ENCODE measurements around the gene QSOX2. TPM values are rescaled to one million over a fixed set of nuclear protein-coding genes. Genes with fewer than 3 reads are reported as not detected.

QSOX2 gene
- total RNA-seq, 1 donor from 2014 or later, result 24.9 TPM

DNA sequence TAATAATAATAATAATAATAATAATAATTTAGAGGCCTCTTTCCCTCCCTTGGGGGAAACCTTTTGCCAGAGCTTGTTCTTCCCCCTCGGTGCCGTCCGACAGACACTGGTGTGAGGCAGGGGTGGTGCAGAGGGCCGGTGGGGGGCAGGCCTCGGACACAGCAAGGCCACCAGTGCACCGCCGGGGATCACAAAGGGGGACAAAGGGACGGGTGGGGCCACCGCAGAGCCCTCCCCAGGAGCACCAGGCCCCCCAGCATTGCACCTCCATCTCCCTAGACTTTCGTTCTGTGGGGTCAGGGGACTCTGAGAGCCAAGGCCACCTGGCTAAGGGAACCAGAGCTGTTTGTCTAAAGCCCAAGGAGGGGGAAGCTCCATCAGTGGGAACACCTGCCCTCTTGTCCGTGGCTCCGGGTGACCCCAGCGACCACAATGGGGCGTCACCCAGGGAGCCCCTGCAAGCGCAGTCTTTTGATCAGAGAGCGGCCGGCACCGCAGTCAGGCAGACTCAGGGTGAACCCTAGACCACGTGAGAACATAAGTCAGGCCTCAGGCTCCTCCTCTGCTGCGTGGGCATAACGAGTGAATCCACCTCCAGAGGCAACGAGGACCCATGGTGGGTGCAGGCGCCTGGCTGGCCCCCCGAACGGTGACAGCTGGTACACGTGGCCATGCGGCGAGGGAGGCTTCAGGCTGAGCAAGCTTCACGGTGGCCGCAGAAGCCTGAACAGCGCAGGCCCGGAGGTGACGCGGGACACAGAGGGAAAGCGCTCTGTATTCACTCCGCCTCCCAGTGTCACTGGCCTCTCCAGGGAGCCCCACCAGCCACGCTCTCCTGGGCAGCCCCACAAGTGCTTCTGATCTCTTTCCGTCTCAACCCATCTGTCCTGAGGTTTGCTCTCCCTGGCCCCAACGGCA lies 12.0 kb upstream of the QSOX2 start:
- Mint-ChIP-seq H3K4me1 (ENCODE audit: low read depth) (no peaks in the 10 kb centered on the region), H3K36me3 (ENCODE audit: low read depth) (no peaks in the 10 kb centered on the region), H3K27ac (no peak overlapping the region), H3K4me3 (ENCODE audit: low read depth) (no peak overlapping the region), H3K27me3 (ENCODE audit: low read depth) (no peaks in the 10 kb centered on the region), H3K9me3 (no peaks in the 10 kb centered on the region)
- intact Hi-C loops (cut with micrococcal nuclease), result no loop called here
- no peak for DNase-seq (ENCODE audit: low spot score)

- no peak for DNase-seq (ENCODE audit: low spot score)
These were observed 10.6 kb upstream of the QSOX2 start for GRCh38 chr9:136255896-136256890.

DNA sequence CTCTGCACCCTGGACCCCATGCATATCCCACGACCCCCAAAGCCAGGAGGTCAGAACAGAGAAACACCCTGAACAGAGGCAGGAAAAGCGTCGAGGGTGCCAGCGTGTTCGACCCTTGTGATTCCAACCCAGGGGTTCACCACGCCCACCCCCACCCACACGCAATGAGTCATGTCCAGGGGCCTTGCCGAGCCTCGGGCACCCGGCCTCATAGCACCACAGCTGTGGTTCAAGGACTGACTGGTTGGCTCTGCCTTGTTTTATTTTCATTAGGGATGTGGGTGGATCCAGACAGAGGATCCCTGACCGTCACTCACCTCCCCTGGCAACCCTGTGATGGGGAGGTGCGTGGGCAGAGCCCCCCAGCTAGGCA lies 9.5 kb upstream of the QSOX2 start:
- intact Hi-C loops (cut with micrococcal nuclease), result no loop called here
- DNase-seq (ENCODE audit: low spot score), result no peak

More at GRCh38 chr9:136255896-136256890, 10.6 kb upstream of the QSOX2 start:
- no peaks in the 10 kb centered on the region for H3K4me1 Mint-ChIP-seq (ENCODE audit: low read depth)
- H3K27me3 Mint-ChIP-seq (ENCODE audit: low read depth), result no peaks in the 10 kb centered on the region
- intact Hi-C loops (cut with micrococcal nuclease), result no loop called here
- no peak overlapping the region for H3K4me3 Mint-ChIP-seq (ENCODE audit: low read depth)
- no peaks in the 10 kb centered on the region for H3K9me3 Mint-ChIP-seq
- H3K27ac Mint-ChIP-seq, result no peak overlapping the region
- no peaks in the 10 kb centered on the region for H3K36me3 Mint-ChIP-seq (ENCODE audit: low read depth)

DNA sequence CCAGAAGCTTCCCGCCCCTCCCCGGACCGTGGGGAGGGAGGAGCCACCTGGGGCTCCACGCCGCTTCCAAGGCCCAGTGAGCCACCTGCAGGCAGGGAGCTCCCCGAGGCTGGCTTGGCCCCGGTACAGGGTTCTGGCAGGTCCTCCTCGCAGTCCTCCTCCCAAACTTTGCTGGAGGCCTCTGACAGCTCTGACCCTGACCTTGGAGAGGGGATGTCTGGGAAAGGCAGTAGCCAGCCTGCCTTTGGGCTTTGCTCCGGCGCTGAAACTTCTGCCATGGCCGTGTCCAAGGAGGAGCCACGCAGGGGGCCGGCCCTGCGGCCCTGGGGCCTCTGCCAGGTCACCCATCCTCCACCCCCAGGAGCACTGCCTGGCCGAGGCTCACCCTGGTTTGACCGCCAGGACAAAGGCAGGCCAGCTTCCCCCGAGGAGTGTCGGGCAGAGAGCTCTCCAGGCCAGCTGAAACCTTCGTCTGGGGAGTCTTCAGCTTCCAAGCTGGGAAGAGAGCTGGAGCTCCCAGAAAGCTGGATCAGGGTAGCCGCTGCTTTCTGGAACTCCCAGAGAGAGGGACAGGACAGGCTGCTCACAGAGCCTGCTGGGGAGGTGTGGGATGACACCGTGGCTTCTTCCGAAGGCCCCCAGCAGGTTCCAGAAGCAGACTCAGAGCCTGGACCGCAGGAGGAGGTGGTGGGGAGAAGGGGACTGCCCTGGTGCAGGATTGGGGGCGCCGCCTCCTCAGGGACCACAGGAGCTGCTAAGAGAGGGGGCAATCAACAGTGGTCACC lies 9.0 kb upstream of the QSOX2 start:
- Mint-ChIP-seq H3K9me3 (no peaks in the 10 kb centered on the region), H3K27me3 (ENCODE audit: low read depth) (no peaks in the 10 kb centered on the region), H3K4me1 (ENCODE audit: low read depth) (no peaks in the 10 kb centered on the region), H3K4me3 (ENCODE audit: low read depth) (no peak overlapping the region), H3K36me3 (ENCODE audit: low read depth) (no peaks in the 10 kb centered on the region), H3K27ac (no peak overlapping the region)
- DNase-seq (ENCODE audit: low spot score), result no peak
- intact Hi-C loops (cut with micrococcal nuclease), result no loop called here

More for the DNA sequence above, 9.5 kb upstream of the QSOX2 start:
- Mint-ChIP-seq H3K4me3 (ENCODE audit: low read depth) (no peak overlapping the region), H3K9me3 (no peaks in the 10 kb centered on the region), H3K4me1 (ENCODE audit: low read depth) (no peaks in the 10 kb centered on the region), H3K27ac (no peak overlapping the region), H3K36me3 (ENCODE audit: low read depth) (no peaks in the 10 kb centered on the region), H3K27me3 (ENCODE audit: low read depth) (no peaks in the 10 kb centered on the region)

- intact Hi-C loops (cut with micrococcal nuclease), result no loop called here
- no peaks in the 10 kb centered on the region for H3K27me3 Mint-ChIP-seq (ENCODE audit: low read depth)
- no peaks in the 10 kb centered on the region for H3K36me3 Mint-ChIP-seq (ENCODE audit: low read depth)
- no peak overlapping the region for H3K27ac Mint-ChIP-seq
- no peak overlapping the region for H3K4me3 Mint-ChIP-seq (ENCODE audit: low read depth)
- DNase-seq (ENCODE audit: low spot score), result no peak
- H3K9me3 Mint-ChIP-seq, result no peaks in the 10 kb centered on the region
- no peaks in the 10 kb centered on the region for H3K4me1 Mint-ChIP-seq (ENCODE audit: low read depth)
These were observed 7.9 kb upstream of the QSOX2 start for GRCh38 chr9:136253246-136254130.

- no peaks in the 10 kb centered on the region for H3K27me3 Mint-ChIP-seq (ENCODE audit: low read depth)
- H3K27ac Mint-ChIP-seq, result no peak overlapping the region
- H3K9me3 Mint-ChIP-seq, result no peaks in the 10 kb centered on the region
- H3K36me3 Mint-ChIP-seq (ENCODE audit: low read depth), result no peaks in the 10 kb centered on the region
- intact Hi-C loops (cut with micrococcal nuclease), result no loop called here
- no peak overlapping the region for H3K4me3 Mint-ChIP-seq (ENCODE audit: low read depth)
- DNase-seq (ENCODE audit: low spot score), result no peak
- H3K4me1 Mint-ChIP-seq (ENCODE audit: low read depth), result no peaks in the 10 kb centered on the region
These were observed 7.2 kb upstream of the QSOX2 start for GRCh38 chr9:136252846-136253245.

DNA sequence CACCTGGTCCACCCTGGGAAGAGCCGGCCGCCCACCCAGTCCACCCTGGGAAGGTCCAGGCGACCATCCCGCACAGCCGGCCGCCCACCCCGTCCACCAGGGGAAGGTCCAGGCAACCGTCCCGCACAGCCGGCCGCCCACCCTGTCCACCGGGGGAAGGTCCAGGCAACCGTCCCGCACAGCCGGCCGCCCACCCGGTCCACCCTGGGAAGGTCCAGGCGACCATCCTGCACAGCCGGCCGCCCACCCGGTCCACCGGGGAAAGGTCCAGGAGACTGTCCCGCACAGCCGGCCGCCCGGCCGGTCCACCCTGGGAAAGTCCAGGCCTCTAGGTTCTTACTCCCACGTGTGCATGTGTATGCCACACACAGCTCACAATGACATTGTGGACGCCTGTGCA lies 6.7 kb upstream of the QSOX2 start:
- Mint-ChIP-seq H3K4me3 (ENCODE audit: low read depth) (no peak overlapping the region), H3K9me3 (no peaks in the 10 kb centered on the region), H3K4me1 (ENCODE audit: low read depth) (no peaks in the 10 kb centered on the region), H3K27ac (no peak overlapping the region), H3K36me3 (ENCODE audit: low read depth) (no peaks in the 10 kb centered on the region), H3K27me3 (ENCODE audit: low read depth) (no peaks in the 10 kb centered on the region)
- intact Hi-C loops (cut with micrococcal nuclease), result no loop called here
- no peak for DNase-seq (ENCODE audit: low spot score)

- Mint-ChIP-seq H3K4me3 (ENCODE audit: low read depth) (no peak overlapping the region), H3K4me1 (ENCODE audit: low read depth) (no peaks in the 10 kb centered on the region), H3K27ac (no peak overlapping the region), H3K9me3 (no peaks in the 10 kb centered on the region), H3K36me3 (ENCODE audit: low read depth) (no peaks in the 10 kb centered on the region), H3K27me3 (ENCODE audit: low read depth) (peaks cover 4% of the 10 kb centered on the region)
- intact Hi-C loops (cut with micrococcal nuclease), result no loop called here
- DNase-seq (ENCODE audit: low spot score), result no peak
These were observed 5.9 kb upstream of the QSOX2 start for GRCh38 chr9:136251264-136252115.

DNA sequence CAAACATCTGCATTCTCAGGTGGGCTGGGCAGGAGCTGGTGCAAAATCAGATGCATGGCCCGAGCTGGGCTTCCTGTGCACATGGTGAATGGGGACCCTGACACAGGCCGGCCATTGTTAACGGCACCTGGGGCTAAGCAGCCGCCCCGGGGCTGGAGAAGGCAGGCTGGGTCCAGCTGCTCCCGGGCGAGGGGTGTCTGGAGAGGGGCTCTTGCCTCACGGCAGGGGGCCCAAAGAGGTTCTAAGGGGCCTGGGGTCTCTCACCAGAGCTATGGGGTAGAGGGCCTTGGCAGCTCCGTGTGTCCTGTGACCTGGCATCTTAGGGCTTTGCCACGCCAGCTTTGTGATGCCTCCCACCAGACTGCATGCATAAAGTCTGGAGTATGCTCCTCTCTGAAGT lies 5.1 kb upstream of the QSOX2 start:
- H3K9me3 Mint-ChIP-seq, result no peaks in the 10 kb centered on the region
- H3K27ac Mint-ChIP-seq, result no peak overlapping the region
- H3K4me1 Mint-ChIP-seq (ENCODE audit: low read depth), result peaks cover 3% of the 10 kb centered on the region
- H3K4me3 Mint-ChIP-seq (ENCODE audit: low read depth), result no peak overlapping the region
- H3K27me3 Mint-ChIP-seq (ENCODE audit: low read depth), result peaks cover 4% of the 10 kb centered on the region
- intact Hi-C loops (cut with micrococcal nuclease), result no loop called here
- DNase-seq (ENCODE audit: low spot score), result no peak
- no peaks in the 10 kb centered on the region for H3K36me3 Mint-ChIP-seq (ENCODE audit: low read depth)

DNA sequence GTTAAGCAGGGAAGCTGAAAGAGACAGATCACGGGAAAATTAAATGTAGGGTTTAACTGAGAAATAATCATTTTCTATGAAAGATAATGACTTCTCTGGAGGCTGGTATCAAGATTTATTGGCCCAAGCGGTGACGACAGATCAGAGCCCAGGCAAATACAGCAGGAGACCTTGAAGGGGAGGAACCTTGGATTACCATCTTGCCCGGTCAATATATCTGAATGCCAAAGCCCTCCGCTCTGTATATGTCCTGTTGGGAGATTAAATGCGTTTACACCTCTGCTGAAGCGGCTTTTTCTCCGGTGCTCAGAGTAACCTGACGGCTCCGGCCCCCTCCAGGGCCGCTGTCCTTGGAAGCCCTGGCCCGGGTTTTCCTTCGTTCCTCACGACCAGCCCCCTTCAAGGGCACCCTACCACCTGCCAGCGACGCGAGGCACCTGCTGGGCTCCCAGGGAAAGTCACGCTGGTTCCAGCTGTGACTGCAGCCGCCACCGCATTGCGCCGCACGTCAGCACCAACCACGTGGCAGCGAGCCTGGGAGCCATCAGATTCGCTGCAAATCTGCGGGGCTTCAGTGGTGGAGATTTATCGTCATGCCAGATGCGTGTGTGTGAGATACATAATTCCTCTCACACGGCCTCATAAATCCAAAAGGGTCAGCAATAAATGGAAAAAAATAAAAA lies 4.4 kb upstream of the QSOX2 start:
- no peak for DNase-seq (ENCODE audit: low spot score)
- no peaks in the 10 kb centered on the region for H3K9me3 Mint-ChIP-seq
- intact Hi-C loops (cut with micrococcal nuclease), result loop anchor here (10.0 kb wide), 3 partner anchors 135 to 345 kb away; partner anchors contain the start of genes CAMSAP1, SEC16A and TMEM250
- no peaks in the 10 kb centered on the region for H3K36me3 Mint-ChIP-seq (ENCODE audit: low read depth)
- H3K27me3 Mint-ChIP-seq (ENCODE audit: low read depth), result peaks cover 4% of the 10 kb centered on the region
- peaks cover 3% of the 10 kb centered on the region for H3K4me1 Mint-ChIP-seq (ENCODE audit: low read depth)
- no peak overlapping the region for H3K4me3 Mint-ChIP-seq (ENCODE audit: low read depth)
- no peak overlapping the region for H3K27ac Mint-ChIP-seq
